ENCODE results near the gene GALNT12.

GRCh38 chr9:98784831-98785806 lies 22.4 kb upstream of the GALNT12 start:
- no peak for TF ChIP-seq CTCF (IDR thresholded peaks at IDR 0.05; ENCODE audit: poor library complexity)
- no peak for TF ChIP-seq EZH2 (IDR thresholded peaks at IDR 0.05; ENCODE audit: borderline replicate concordance)

All from hepatocyte (in vitro differentiated cells).